Activated naive CD8-positive, alpha-beta T cell (primary cell): ENCODE results near the gene NOS2.
"Not testable (repeated sequence)": the region's sequence is repeated elsewhere in the genome, so short reads cannot be mapped to it uniquely, and the experiment has no call there.

Experiments
- H3K27ac Mint-ChIP-seq: one replicate; pipeline ENCODE4 v1.8.0; 2021; ENCODE audit warnings: mixed read lengths
- H3K27me3 Mint-ChIP-seq: one replicate; pipeline ENCODE4 v1.8.0; 2021; ENCODE audit warnings: mixed read lengths
- H3K36me3 Mint-ChIP-seq: one replicate; pipeline ENCODE4 v1.8.0; 2021; ENCODE audit warnings: mixed read lengths
- H3K4me1 Mint-ChIP-seq: one replicate; pipeline ENCODE4 v1.8.0; 2021; ENCODE audit warnings: low read depth, mixed read lengths
- H3K4me3 Mint-ChIP-seq: one replicate; pipeline ENCODE4 v1.8.0; 2021; ENCODE audit warnings: mild to moderate bottlenecking, mixed read lengths
- H3K9me3 Mint-ChIP-seq: one replicate; pipeline ENCODE4 v1.8.0; 2021; ENCODE audit warnings: low read depth, mixed read lengths

NOS2 gene

DNA sequence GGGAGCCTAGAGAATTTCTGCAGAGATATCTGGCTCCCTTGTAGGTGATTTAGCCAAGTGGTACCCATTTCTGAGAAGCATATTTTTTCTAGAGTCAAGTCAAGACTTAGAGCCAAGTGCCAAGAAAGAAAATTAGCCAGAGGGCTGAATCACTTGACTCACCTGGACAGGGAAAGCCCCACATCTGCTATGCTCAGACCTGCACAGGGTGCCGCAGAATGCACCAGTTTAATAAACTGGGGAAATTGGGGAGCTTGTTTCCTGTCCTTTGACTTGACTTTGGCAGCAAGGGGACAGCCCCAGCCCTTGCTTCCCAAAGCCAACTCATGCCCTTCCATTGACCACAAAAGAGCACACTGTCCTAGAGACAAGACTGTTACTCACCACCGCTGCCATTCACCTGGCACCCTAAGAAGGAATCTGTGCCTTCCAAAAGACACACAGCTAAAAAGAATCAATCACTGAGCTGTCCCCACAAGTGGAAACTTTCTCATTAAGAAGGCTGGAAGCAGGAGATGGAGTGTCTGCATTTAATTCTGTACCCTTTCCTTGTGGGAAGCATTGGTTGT lies 28.9 kb upstream of the NOS2 start:
- H3K9me3 Mint-ChIP-seq, H3K27me3 Mint-ChIP-seq, H3K27ac Mint-ChIP-seq, H3K4me3 Mint-ChIP-seq, H3K36me3 Mint-ChIP-seq, H3K4me1 Mint-ChIP-seq: not testable (repeated sequence)

GRCh38 chr17:27825459-27825858 lies 25.1 kb upstream of the NOS2 start:
- Mint-ChIP-seq H3K27ac (no peak overlapping the region), H3K9me3 (peaks cover 17% of the 10 kb centered on the region), H3K36me3 (peaks cover 7% of the 10 kb centered on the region), H3K27me3 (no peaks in the 10 kb centered on the region), H3K4me1 (no peaks in the 10 kb centered on the region), H3K4me3 (no peak overlapping the region)

- H3K4me1 Mint-ChIP-seq: no peaks in the 10 kb centered on the region
Observed at GRCh38 chr17:27824745-27825144, 24.4 kb upstream of the NOS2 start.

DNA sequence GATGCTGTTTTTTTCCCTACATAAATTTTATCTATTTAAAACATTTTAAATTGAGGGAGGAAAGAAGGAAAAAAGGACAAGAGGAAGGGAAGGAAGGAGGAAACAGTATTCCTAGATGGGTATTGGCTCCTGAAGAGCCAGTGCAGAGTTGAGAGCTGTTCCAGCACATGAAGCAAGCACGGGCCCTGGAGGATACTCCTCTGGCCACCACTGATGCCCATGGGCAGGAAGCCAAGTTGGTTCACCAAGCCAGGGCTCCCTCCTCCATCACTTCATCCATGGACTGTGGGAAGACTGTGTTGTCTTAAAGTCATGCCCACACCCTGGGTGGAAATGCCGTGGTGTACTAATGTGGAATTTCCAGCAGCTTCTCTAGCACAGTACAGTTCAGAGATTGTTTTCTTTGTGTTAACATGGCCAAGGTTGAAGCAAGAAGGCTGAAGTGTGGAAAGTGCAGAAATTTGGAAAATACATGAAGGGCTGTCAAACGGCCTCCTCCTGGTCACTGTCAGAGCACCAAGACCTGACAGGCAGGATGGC lies 23.9 kb upstream of the NOS2 start:
- peaks cover 7% of the 10 kb centered on the region for H3K36me3 Mint-ChIP-seq
- H3K9me3 Mint-ChIP-seq: peaks cover 17% of the 10 kb centered on the region
- no peaks in the 10 kb centered on the region for H3K27me3 Mint-ChIP-seq
- no peak overlapping the region for H3K27ac Mint-ChIP-seq
- no peaks in the 10 kb centered on the region for H3K4me1 Mint-ChIP-seq
- no peak overlapping the region for H3K4me3 Mint-ChIP-seq

More at GRCh38 chr17:27824745-27825144, 24.4 kb upstream of the NOS2 start:
- Mint-ChIP-seq H3K9me3 (peaks cover 17% of the 10 kb centered on the region), H3K4me3 (no peak overlapping the region), H3K27ac (no peak overlapping the region), H3K36me3 (peaks cover 7% of the 10 kb centered on the region), H3K27me3 (no peaks in the 10 kb centered on the region)

DNA sequence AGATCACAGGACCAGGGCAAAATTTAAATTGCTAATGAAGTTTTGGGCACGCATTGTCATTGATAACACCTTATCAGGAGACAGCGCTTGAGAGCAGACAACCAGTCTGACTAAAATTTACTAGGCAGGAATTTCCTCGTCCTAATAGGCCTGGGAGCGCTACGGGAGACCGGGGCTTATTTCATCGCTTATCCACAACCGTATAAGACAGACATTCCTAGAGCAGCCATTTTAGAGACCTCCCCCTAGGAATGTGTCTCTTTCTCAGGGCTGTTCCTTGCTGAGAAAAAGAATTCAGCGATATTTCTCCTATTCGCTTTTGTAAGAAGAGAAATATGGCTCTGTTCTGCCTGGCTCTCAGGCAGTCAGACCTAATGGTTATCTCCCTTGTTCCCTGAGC lies 21.8 kb upstream of the NOS2 start:
- H3K27ac Mint-ChIP-seq, H3K36me3 Mint-ChIP-seq, H3K4me3 Mint-ChIP-seq, H3K4me1 Mint-ChIP-seq, H3K27me3 Mint-ChIP-seq: not testable (repeated sequence)
- H3K9me3 Mint-ChIP-seq: peaks cover 17% of the 10 kb centered on the region

DNA sequence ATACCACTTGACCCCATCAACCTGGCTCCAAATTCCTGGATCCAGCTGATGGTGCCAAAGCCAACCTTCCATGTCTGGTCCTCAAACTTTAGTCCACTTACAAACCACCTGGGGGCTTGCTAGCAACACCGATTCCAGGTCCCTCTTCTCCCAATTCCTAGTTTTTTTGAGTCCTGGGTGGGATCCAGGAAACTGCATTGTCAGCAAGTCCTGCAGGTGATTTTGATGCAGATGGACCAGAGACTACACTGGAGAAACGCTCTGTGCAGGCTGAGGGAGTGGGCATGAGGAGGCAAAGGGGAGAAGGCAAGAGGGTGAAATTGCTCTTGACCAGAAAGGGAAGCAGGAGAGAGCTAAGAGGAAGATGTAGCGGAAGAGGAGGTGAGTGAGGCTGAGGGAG lies 21.0 kb upstream of the NOS2 start:
- peaks cover 7% of the 10 kb centered on the region for H3K36me3 Mint-ChIP-seq
- H3K4me1 Mint-ChIP-seq: no peaks in the 10 kb centered on the region
- H3K27me3 Mint-ChIP-seq: no peaks in the 10 kb centered on the region
- no peak overlapping the region for H3K27ac Mint-ChIP-seq
- H3K9me3 Mint-ChIP-seq: peaks cover 17% of the 10 kb centered on the region
- H3K4me3 Mint-ChIP-seq: no peak overlapping the region

- H3K9me3 Mint-ChIP-seq: peaks cover 17% of the 10 kb centered on the region
- H3K27me3 Mint-ChIP-seq: peaks cover 2% of the 10 kb centered on the region
- no peak overlapping the region for H3K4me3 Mint-ChIP-seq
- H3K27ac Mint-ChIP-seq: no peak overlapping the region
- H3K4me1 Mint-ChIP-seq: no peaks in the 10 kb centered on the region
- H3K36me3 Mint-ChIP-seq: peaks cover 7% of the 10 kb centered on the region
Observed at GRCh38 chr17:27819145-27819544, 18.8 kb upstream of the NOS2 start.

GRCh38 chr17:27818401-27819105 lies 18.2 kb upstream of the NOS2 start:
- no peak overlapping the region for H3K27ac Mint-ChIP-seq
- no peaks in the 10 kb centered on the region for H3K4me1 Mint-ChIP-seq
- peaks cover 17% of the 10 kb centered on the region for H3K9me3 Mint-ChIP-seq
- no peak overlapping the region for H3K4me3 Mint-ChIP-seq
- peaks cover 7% of the 10 kb centered on the region for H3K36me3 Mint-ChIP-seq
- peaks cover 2% of the 10 kb centered on the region for H3K27me3 Mint-ChIP-seq

DNA sequence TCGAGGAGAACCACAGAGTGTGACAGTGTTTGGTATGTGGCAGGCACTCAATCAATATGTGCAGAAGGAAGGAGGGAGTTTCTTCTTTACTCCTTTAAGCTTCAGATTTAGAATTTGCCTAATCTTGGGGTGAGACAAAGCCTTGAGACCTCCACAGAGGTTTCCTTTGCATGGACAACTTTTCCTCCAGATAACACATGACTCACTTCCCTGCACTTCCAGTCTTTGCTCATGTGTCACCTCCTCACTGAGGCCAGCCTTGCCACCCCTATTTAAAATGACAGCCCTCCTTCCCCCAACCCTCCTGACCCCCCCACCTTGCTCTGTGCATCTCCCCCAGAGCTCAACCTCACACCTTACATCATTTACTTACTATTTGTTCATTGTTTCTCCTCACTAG lies 17.4 kb upstream of the NOS2 start:
- Mint-ChIP-seq H3K27ac (no peak overlapping the region), H3K9me3 (peaks cover 17% of the 10 kb centered on the region), H3K36me3 (peaks cover 7% of the 10 kb centered on the region), H3K4me3 (no peak overlapping the region), H3K4me1 (no peaks in the 10 kb centered on the region), H3K27me3 (peaks cover 2% of the 10 kb centered on the region)

DNA sequence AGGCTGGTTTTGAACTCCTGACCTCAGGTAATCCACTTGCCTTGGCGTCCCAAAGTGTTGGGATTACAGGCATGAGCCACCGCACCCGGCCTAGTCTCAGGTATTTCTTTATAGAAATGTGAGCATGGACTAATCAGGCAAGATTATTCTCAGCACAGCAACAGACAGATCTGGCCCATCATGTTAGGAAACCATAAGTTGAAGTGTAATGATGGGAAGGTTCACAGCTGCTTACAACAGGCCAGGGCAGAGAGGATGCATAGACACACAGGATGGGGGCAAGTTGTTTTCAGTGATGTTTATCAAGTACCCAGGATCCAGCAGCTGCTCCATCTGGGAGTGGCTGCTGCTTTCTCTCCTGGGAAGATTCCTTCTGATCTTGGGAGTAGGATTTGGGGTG lies 16.6 kb upstream of the NOS2 start:
- Mint-ChIP-seq H3K27me3 (peaks cover 2% of the 10 kb centered on the region), H3K27ac (no peak overlapping the region), H3K4me1 (no peaks in the 10 kb centered on the region), H3K4me3 (no peak overlapping the region), H3K9me3 (peaks cover 14% of the 10 kb centered on the region), H3K36me3 (peaks cover 5% of the 10 kb centered on the region)

- Mint-ChIP-seq H3K27me3 (peaks cover 2% of the 10 kb centered on the region), H3K27ac (no peak overlapping the region), H3K9me3 (no peaks in the 10 kb centered on the region), H3K36me3 (no peaks in the 10 kb centered on the region), H3K4me1 (peaks cover 34% of the 10 kb centered on the region), H3K4me3 (no peak overlapping the region)
Observed at GRCh38 chr17:27811961-27812360, 11.6 kb upstream of the NOS2 start.

DNA sequence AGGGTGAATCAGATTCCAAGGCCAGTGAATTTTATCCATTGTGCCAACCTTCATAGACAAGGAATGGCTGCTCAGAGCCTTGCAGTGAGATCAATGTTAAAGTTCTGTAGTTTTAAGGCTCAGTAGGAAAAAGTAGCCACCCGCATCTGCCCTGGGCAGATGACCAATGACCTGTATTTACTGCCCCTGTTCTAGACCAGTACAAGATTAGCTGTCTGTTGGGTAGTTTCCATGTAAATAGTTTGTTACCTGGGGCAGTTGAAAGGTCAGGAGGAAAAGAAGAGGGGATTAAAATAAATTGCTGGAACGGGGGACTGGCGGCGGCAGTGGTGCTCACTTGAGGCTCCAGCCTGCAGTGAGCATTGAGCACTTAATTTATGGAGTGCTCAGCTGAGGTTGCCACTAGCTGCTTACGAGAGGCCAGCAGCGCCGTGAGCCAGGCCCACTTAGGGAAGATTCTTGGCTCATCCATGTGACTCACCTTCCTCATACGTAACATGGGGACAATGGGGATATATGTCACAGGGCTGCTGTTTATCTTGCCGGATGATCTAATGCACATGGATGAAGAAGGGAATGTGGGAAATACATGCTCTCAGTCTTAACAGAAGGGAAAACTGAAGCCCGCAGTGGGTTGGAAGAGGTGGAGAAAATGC lies 10.7 kb upstream of the NOS2 start:
- H3K4me1 Mint-ChIP-seq: peaks cover 35% of the 10 kb centered on the region
- H3K27me3 Mint-ChIP-seq: peaks cover 2% of the 10 kb centered on the region
- H3K36me3 Mint-ChIP-seq: no peaks in the 10 kb centered on the region
- H3K27ac Mint-ChIP-seq: peak overlapping the region; percentile 73
- no peak overlapping the region for H3K4me3 Mint-ChIP-seq
- no peaks in the 10 kb centered on the region for H3K9me3 Mint-ChIP-seq

DNA sequence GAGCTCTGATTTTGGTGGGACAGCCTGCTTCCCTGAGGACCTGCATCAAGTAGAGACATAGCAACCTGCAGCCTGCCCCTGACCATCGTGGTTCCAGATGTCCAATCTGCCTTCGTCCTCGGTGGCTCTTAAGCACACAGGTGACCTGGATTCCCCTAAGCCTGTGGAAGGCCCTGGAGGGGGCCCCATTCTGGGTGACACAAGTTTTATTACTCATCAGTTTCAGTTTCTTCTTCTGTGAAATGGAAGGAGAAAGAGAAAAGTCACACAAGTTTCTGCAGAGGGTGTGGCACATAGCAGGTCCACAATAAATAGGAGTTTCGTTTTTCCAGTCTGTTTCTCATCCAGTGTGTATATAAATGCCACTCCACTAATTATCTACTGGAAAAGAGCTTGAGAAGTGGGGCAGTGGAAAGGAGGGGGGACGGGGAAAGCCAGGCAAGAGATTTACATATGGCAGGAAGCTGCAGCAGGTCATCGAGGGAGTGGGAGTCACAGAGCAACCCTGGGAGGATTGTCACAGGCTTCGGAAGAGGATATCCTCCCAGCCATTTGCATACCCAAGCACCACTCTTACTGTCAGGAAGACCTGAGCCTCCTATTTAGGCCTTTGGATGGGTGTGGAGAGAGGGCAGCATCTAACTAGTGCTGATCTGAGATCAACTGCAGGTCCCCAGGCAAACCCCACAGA lies 10.0 kb upstream of the NOS2 start:
- H3K27me3 Mint-ChIP-seq: no peaks in the 10 kb centered on the region
- peak overlapping the region; percentile 73 for H3K27ac Mint-ChIP-seq
- no peaks in the 10 kb centered on the region for H3K36me3 Mint-ChIP-seq
- peaks cover 42% of the 10 kb centered on the region for H3K4me1 Mint-ChIP-seq
- peak overlapping the region; percentile 17 for H3K4me3 Mint-ChIP-seq
- no peaks in the 10 kb centered on the region for H3K9me3 Mint-ChIP-seq

- Mint-ChIP-seq H3K4me1 (peaks cover 43% of the 10 kb centered on the region), H3K4me3 (no peak overlapping the region), H3K27me3 (no peaks in the 10 kb centered on the region), H3K27ac (peak overlapping the region; percentile 61), H3K36me3 (no peaks in the 10 kb centered on the region), H3K9me3 (no peaks in the 10 kb centered on the region)
Observed at GRCh38 chr17:27809555-27809954, 9.2 kb upstream of the NOS2 start.

GRCh38 chr17:27808628-27809027 lies 8.3 kb upstream of the NOS2 start:
- H3K4me1 Mint-ChIP-seq: peaks cover 43% of the 10 kb centered on the region
- peak overlapping the region; percentile 93 for H3K27ac Mint-ChIP-seq

More at GRCh38 chr17:27808628-27809027, 8.3 kb upstream of the NOS2 start:
- Mint-ChIP-seq H3K27me3 (no peaks in the 10 kb centered on the region), H3K4me3 (no peak overlapping the region), H3K36me3 (no peaks in the 10 kb centered on the region), H3K9me3 (no peaks in the 10 kb centered on the region)
